HS-5 (cell line): ENCODE results near the gene EMD.

Source experiments
- DNase-seq: peaks from one replicate; pipeline ENCODE4 v3.0.0-alpha.2; 2012; ENCODE audit warnings: low read depth

EMD gene

GRCh38 chrX:154419189-154419588 is 40.1 kb downstream of the EMD start:
- DNase-seq = no peak

- no peak for DNase-seq
These were observed 40.8 kb downstream of the EMD start for GRCh38 chrX:154419688-154420401.

- DNase-seq = no peak
These were observed 41.3 kb downstream of the EMD start for GRCh38 chrX:154420402-154420756.

- no peak for DNase-seq
These were observed 48.0 kb downstream of the EMD start for GRCh38 chrX:154426916-154427770.

- peak; percentile 54 for DNase-seq
These were observed 49.4 kb downstream of the EMD start, which contains the start of gene ATP6AP1 for GRCh38 chrX:154428176-154429171. ATP6AP1 (plus strand) TSS chrX:154428677; CDS start chrX:154428693, 16 bp downstream.

- DNase-seq = no peak
These were observed 50.6 kb downstream of the EMD start for GRCh38 chrX:154429711-154430110.

GRCh38 chrX:154430479-154430878 is 51.4 kb downstream of the EMD start:
- no peak for DNase-seq

GRCh38 chrX:154430916-154431315 is 51.8 kb downstream of the EMD start:
- DNase-seq = no peak
